Aortic smooth muscle cell (primary cell): ENCODE measurements around the gene SEMA4B. TPM values are rescaled to one million over a fixed set of nuclear protein-coding genes. Genes with fewer than 3 reads are reported as not detected.

Source experiments
- total RNA-seq: library from RNA; depleted of rRNA; stranded (reverse); fragments of >200 nt; gene quantifications from 2 replicates; pipeline ENCODE4 v1.2.3, GENCODE V29; 2014

Gene SEMA4B, protein sequence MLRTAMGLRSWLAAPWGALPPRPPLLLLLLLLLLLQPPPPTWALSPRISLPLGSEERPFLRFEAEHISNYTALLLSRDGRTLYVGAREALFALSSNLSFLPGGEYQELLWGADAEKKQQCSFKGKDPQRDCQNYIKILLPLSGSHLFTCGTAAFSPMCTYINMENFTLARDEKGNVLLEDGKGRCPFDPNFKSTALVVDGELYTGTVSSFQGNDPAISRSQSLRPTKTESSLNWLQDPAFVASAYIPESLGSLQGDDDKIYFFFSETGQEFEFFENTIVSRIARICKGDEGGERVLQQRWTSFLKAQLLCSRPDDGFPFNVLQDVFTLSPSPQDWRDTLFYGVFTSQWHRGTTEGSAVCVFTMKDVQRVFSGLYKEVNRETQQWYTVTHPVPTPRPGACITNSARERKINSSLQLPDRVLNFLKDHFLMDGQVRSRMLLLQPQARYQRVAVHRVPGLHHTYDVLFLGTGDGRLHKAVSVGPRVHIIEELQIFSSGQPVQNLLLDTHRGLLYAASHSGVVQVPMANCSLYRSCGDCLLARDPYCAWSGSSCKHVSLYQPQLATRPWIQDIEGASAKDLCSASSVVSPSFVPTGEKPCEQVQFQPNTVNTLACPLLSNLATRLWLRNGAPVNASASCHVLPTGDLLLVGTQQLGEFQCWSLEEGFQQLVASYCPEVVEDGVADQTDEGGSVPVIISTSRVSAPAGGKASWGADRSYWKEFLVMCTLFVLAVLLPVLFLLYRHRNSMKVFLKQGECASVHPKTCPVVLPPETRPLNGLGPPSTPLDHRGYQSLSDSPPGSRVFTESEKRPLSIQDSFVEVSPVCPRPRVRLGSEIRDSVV
- total RNA-seq = 27.0 and 31.8 TPM in 2 replicates

DNA sequence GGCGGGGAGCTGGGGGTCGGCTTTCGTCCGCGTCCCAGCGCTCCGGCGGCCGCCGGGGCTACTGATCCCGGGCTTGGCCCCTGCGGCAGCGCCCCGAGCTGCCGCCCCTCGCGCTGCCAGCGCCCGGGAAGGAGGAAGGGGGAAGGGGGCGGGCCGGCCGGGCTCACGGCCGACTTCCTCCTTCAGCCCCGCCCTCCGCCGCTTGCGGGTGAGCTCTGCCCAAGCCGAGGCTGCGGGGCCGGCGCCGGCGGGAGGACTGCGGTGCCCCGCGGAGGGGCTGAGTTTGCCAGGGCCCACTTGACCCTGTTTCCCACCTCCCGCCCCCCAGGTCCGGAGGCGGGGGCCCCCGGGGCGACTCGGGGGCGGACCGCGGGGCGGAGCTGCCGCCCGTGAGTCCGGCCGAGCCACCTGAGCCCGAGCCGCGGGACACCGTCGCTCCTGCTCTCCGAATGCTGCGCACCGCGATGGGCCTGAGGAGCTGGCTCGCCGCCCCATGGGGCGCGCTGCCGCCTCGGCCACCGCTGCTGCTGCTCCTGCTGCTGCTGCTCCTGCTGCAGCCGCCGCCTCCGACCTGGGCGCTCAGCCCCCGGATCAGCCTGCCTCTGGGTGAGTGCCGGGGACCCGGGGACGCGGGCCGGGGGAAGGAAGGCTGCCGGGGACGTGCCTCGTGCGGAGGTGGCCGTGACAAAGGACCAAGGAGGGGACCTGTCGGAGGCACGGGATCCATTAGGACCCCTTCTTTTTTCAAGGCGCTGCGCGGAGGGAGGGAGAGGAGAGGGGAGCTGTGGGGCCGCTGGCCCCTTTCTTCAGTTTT lies at the start of gene SEMA4B:
Gene SEMA4B, plus strand, starts transcription at position 201 of the 814 bp plus-strand sequence. Its CDS starts 249 bp downstream, at position 450.

DNA sequence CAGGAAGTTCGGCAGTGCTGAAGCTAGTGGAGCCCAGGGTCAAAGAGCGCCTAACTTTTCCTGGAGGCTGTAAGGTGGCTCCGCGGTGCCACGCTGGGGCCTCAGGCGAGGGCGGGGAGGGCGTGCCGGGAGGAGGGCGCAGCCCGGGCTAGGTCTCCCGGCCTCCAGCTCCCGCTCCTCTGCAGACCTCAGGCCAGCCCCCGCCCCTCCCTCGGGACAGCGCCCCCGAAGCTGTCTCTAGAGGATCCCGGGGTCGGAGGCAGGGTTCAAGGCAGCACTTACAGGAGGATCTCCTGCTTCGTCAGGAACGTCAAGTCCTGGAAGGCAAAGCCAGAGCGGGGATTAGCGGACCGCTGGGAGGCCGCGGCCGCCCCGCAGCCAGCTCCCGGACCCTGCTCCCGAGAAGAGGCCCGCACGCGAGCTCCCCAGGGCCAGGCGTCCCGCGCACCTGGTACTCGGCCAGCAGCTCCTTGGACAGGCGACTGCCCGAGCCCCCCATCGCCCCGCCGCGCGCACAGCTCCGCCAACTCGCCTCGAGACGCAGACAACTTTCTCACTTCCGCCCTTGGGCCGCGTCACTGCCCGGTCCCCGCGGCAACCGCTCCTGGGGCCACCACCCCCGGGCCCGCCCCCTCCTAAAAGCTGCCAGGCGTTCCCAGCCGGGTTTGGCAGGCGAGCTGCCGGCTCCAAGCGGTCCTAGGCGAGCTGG lies 32.4 kb downstream of the SEMA4B start, which contains the start of gene CIB1:
Gene CIB1, minus strand, starts transcription at position 555 of the 709 bp plus-strand sequence. Its CDS starts 56 bp downstream, at position 499.

DNA sequence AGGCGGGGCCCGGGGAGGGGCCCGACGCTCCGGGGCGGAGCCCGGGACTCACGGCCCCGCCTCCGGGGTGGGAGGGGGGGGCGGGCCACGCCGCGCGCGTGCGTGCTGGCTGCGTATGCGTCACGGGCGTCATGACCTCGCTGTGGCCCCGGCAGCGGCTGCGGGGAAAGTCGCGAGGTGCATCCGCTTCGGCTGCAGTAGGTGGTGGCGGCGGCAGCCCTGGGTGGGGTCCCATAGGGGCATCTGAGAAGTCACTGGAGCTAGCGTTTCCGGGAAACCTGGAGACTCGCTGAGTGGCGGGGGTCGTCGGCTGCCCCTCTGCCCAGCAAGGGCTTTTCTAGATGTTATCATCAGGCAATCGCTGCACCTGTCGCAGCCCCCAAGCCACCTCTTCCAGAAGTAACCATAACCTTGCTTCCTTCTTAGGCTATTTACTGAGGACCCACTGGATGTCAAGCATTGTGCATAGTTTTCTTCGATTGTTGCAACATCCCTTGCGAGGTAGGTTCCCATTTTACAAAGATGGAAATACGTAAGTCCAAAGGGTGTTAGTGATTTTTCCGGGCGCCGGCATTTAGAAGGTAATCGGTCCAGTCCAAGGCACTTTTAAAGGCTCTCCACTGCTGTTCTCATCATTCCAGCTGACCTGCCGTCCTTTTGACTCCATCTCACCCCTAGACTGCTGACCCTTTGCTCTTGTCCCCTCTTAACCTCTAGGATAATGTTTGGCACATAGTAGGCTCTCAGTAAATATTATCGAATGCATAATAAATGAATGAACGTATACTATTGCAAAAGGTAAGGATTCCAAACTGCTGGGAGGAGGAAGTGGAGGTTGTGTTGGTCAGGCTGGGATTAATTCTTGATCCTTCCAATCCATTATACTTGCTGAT lies 33.2 kb downstream of the SEMA4B start, which contains the start of gene GDPGP1:
Gene GDPGP1, plus strand, starts transcription at position 114 of the 893 bp plus-strand sequence. CDS start 6,700 bp downstream, outside the sequence.

DNA sequence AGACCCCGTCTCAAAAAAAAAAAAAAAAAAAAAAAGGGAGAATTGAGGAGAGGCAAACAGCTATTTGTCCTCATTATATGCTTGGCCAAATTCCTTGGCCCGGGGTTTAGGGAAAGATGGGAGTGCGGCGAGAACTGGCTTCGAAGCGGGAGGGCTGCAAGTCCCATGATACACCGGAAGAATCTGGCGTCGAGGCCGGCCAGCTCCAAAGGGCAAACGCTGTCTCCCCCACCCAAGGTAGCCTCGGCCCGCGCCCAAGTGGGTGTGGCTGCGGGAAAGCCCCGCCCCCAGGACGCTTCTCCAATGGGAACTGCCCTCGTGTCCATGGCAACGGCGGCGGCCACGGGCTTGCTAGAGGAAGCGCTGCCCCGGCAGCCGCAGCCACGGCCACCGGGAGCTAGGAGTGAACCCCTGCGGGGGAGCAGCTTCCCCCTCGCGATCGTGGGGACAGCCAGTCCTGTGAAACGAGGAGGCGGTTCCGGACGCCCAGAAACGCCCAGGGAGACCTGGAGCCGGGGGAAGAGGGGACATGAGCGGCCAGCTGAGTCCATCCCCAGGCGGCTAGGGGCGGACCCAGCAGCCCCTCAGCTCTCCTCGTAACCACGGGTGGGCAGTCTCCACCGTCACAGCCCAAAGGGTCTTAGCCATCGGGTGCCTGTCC lies 48.2 kb downstream of the SEMA4B start, which contains the start of gene TTLL13:
Gene TTLL13, plus strand, starts transcription at position 354 of the 661 bp plus-strand sequence. CDS start 1,075 bp downstream, outside the sequence.

DNA sequence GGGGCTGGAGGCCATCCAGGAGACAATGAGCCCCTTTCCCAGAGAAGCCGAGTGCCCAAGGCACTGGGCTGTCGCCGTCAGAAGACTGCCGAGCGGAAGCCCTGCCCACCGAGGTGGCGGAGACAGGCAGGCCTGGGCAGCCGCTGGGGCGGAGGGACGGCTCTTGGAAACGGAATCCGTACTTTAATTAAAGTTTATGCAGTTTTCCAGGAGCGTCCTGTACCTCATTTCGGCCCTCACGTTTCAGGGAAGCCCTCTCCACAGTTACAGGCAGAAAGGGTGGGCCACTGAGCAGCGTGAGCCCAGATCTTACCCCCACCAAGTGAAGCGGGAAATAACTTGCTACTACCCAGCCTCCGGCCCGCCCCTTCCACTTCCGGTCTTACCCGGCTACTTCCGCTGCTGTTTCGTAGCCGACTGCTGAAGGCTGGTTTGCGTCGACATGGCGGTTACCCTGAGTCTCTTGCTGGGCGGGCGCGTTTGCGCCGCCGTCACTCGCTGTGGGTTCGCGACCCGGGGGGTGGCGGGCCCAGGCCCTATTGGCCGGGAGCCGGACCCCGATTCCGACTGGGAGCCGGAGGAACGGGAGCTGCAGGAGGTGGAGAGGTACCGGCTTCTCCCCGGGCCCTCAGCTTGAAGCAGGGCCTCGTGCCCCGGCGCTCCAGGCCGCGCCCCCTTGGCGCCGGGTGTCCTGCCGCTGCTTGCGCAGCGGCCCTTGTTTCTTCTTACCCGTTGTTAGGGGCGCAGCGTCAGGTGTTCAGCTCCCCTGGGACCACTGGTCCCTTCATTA lies 64.3 kb downstream of the SEMA4B start, which contains the start of gene NGRN:
Gene NGRN, plus strand, starts transcription at position 402 of the 790 bp plus-strand sequence. Its CDS starts 41 bp downstream, at position 443.

Other genes starting within 250 kb of the SEMA4B start
- 5.5 and 6.9 TPM in 2 replicates for gene ZNF710, start 200.0 kb upstream of the SEMA4B start, total RNA-seq
- gene IDH2, start 98.9 kb upstream of the SEMA4B start, total RNA-seq = 40.4 and 50.1 TPM in 2 replicates
- gene CIB1, start 32.6 kb downstream of the SEMA4B start, total RNA-seq = 51.5 and 69.9 TPM in 2 replicates
- gene GDPGP1, start 32.9 kb downstream of the SEMA4B start, total RNA-seq = 8.3 TPM in 2 replicates
- gene TTLL13, start 48.2 kb downstream of the SEMA4B start, total RNA-seq = under 0.01 and 0.12 TPM in 2 replicates
- gene NGRN, start 64.3 kb downstream of the SEMA4B start, total RNA-seq = 67.0 and 68.5 TPM in 2 replicates
- 1.8 and 2.8 TPM in 2 replicates for gene ZNF774, start 151.0 kb downstream of the SEMA4B start, total RNA-seq
- gene IQGAP1, start 186.9 kb downstream of the SEMA4B start, total RNA-seq = 280 and 385 TPM in 2 replicates